Diencephalon (tissue), 1 donor: ENCODE results near the gene SSC4D. TPM values are rescaled to one million over a fixed set of nuclear protein-coding genes. Genes with fewer than 3 reads are reported as not detected.

Experiments
- total RNA-seq: library from RNA; depleted of rRNA; stranded (reverse); fragments of >200 nt; gene quantifications from one replicate; pipeline ENCODE4 v1.2.3, GENCODE V29; 2014

Gene SSC4D
- 1.6 TPM for total RNA-seq

GRCh38 chr7:76409537-76409936 lies at the start of gene SSC4D:
TSS of gene SSC4D (minus strand) at chr7:76409697. CDS start at chr7:76404439, 5,258 bp downstream.

DNA sequence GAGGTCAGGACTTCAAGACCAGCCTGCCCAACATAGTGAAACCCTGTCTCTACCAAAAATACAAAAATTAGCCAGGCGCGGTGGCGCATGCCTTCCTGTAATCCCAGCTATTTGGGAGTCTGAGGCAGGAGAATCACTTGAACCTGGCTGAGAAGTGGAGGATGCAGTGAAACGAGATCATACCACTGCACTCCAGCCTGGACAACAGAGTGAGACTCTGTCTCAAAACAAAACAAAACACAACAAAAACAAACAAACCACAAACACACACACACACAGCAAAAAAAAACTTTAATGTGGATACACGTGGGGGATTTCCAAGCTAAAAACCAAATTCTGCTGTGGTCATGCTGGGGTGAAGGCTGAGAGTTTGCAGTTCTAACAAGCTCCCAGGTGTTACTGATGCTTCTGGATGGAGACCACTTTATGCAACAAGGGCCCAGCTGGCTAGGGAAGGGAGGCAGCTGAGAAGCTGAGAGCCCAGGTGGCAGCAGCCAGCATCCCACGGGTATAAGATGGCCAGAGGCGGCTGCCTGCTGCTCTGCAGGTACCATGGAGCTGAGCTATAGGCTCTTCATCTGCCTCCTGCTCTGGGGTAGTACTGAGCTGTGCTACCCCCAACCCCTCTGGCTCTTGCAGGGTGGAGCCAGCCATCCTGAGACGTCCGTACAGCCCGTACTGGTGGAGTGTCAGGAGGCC lies 15.1 kb upstream of the SSC4D start, which contains the start of gene ZP3:
TSS of gene ZP3 (plus strand) at position 538 of the 699 bp plus-strand sequence. CDS start at position 553, 15 bp downstream.

DNA sequence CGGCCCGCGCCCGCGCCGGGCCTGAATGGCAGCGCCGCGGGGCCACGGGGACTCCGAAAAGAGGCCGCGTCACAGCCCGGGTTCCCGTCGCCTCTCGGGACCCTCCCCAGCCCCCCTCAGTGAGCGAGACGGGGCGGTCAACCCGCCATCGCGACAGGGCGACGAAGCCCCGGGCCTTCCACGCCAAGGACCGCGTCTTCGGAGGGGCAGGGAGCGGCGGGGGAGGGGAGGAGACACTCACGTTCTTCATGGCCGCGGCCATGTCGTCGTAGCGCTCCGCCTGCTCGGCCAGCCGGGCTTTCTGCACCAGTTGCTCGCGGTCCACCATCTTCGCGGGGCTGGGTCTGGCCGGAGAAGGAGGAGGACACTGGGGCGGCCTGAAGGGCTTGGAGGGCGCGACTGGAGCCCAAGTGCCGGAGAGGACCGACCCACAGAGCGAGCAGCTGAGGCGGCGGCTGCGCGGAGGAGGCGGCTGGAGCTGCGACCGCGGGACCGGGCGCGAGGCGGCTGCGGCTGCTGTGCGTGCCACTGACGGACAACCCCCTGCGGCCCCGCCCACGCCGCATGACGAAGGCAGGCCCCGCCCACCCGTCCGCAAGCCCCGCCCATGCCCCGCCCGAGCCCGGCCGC lies 50.9 kb downstream of the SSC4D start, which contains the start of gene YWHAG:
TSS of gene YWHAG (minus strand) at position 511 of the 630 bp plus-strand sequence. CDS start at position 328, 183 bp downstream.

Other genes with a start within 250 kb of the SSC4D start
- 15.2 TPM for gene SRRM3, start 207.8 kb downstream of the SSC4D start, total RNA-seq
- gene HSPB1, start 107.0 kb downstream of the SSC4D start, total RNA-seq = 15.7 TPM
- 602 TPM for gene YWHAG, start 50.7 kb downstream of the SSC4D start, total RNA-seq
- gene ZP3, start 15.3 kb upstream of the SSC4D start, total RNA-seq = 1.4 TPM
- gene DTX2, start 52.0 kb upstream of the SSC4D start, total RNA-seq = 3.0 TPM
- gene UPK3B, start 100.9 kb upstream of the SSC4D start, total RNA-seq = 0.23 TPM
- gene SPDYE16, start 133.6 kb upstream of the SSC4D start, total RNA-seq = 0.23 TPM
- 5.1 TPM for gene POMZP3, start 217.6 kb upstream of the SSC4D start, total RNA-seq